ENCODE data around the gene SAMD4A. TPM values are rescaled to one million over a fixed set of nuclear protein-coding genes. Genes with fewer than 3 reads are reported as not detected.

SAMD4A gene
- total and polyA plus RNA-seq, 2 donors (not counting 1 experiment from before 2014, with no cell fraction given), result 9.3 to 39.8 TPM

- peak; percentile 72 for DNase-seq (ENCODE audit: low read depth in 2 of 2)
- no peak for TF ChIP-seq CTCF (conservative IDR thresholded peaks at IDR 0.05 in 1 of 2, IDR thresholded peaks at IDR 0.05 in 1 of 2; ENCODE audit: low read depth in 1 of 2, low read length in 2 of 2)
- TF ChIP-seq EZH2 (IDR thresholded peaks at IDR 0.05; ENCODE audit: low read length, missing control alignments), result no peak
Measured at GRCh38 chr14:54730156-54730961, 163.4 kb downstream of the SAMD4A start.

GRCh38 chr14:54734966-54735365 lies 168.0 kb downstream of the SAMD4A start:
- Histone ChIP-seq H3K27ac (ENCODE audit: insufficient read depth, low read length) (no peak overlapping the region), H3K4me1 (ENCODE audit: control insufficient read depth, extremely low read depth, insufficient read depth, low read length) (peaks cover 7% of the 10 kb centered on the region), H3K9me3 (ENCODE audit: control insufficient read depth, insufficient read depth, low read depth, low read length) (no peaks in the 10 kb centered on the region), H3K79me2 (ENCODE audit: control insufficient read depth, insufficient read depth, low read length) (peaks cover 27% of the 10 kb centered on the region), H3K27me3 (ENCODE audit: control insufficient read depth, insufficient read depth, low read length) (no peaks in the 10 kb centered on the region), H4K20me1 (ENCODE audit: control insufficient read depth, extremely low read depth, insufficient read depth, low read length) (no peaks in the 10 kb centered on the region), H3K4me3 (replicated peaks in 1 of 4; ENCODE audit: control extremely low read depth in 1 of 4, insufficient read depth in 1 of 4, low read depth in 3 of 4, low read length in 4 of 4) (no peak overlapping the region), H3K4me2 (ENCODE audit: extremely low read depth, insufficient read depth, low read length) (no peak overlapping the region), H3K36me3 (ENCODE audit: control insufficient read depth, insufficient read depth, low read length) (peaks cover 4% of the 10 kb centered on the region), H2AFZ (ENCODE audit: low read length) (no peak overlapping the region), H3K9ac (ENCODE audit: insufficient read depth, low read length) (no peak overlapping the region)
- no peak for DNase-seq (ENCODE audit: low read depth in 2 of 2)
- TF ChIP-seq EZH2 (IDR thresholded peaks at IDR 0.05; ENCODE audit: low read length, missing control alignments), result no peak
- no peak for TF ChIP-seq CTCF (conservative IDR thresholded peaks at IDR 0.05 in 1 of 2, IDR thresholded peaks at IDR 0.05 in 1 of 2; ENCODE audit: low read depth in 1 of 2, low read length in 2 of 2)

More at GRCh38 chr14:54730156-54730961, 163.4 kb downstream of the SAMD4A start:
- Histone ChIP-seq H3K9me3 (ENCODE audit: control insufficient read depth, insufficient read depth, low read depth, low read length) (no peaks in the 10 kb centered on the region), H3K27me3 (ENCODE audit: control insufficient read depth, insufficient read depth, low read length) (no peaks in the 10 kb centered on the region), H3K9ac (ENCODE audit: insufficient read depth, low read length) (peak overlapping the region; percentile 9), H3K79me2 (ENCODE audit: control insufficient read depth, insufficient read depth, low read length) (peaks cover 39% of the 10 kb centered on the region), H2AFZ (ENCODE audit: low read length) (no peak overlapping the region), H3K27ac (ENCODE audit: insufficient read depth, low read length) (peak overlapping the region; percentile 88), H3K36me3 (ENCODE audit: control insufficient read depth, insufficient read depth, low read length) (peaks cover 2% of the 10 kb centered on the region), H4K20me1 (ENCODE audit: control insufficient read depth, extremely low read depth, insufficient read depth, low read length) (no peaks in the 10 kb centered on the region), H3K4me3 (replicated peaks in 1 of 4; ENCODE audit: control extremely low read depth in 1 of 4, insufficient read depth in 1 of 4, low read depth in 3 of 4, low read length in 4 of 4) (peak overlapping the region in 3 of 4 experiments; percentile 13 to 50 (median 39)), H3K4me1 (ENCODE audit: control insufficient read depth, extremely low read depth, insufficient read depth, low read length) (peaks cover 7% of the 10 kb centered on the region), H3K4me2 (ENCODE audit: extremely low read depth, insufficient read depth, low read length) (peak overlapping the region; percentile 88)

- H3K4me2 ChIP-seq (ENCODE audit: extremely low read depth, insufficient read depth, low read length), result no peak overlapping the region
- no peak for DNase-seq (ENCODE audit: low read depth in 2 of 2)
- no peak for TF ChIP-seq CTCF (conservative IDR thresholded peaks at IDR 0.05 in 1 of 2, IDR thresholded peaks at IDR 0.05 in 1 of 2; ENCODE audit: low read depth in 1 of 2, low read length in 2 of 2)
- TF ChIP-seq EZH2 (IDR thresholded peaks at IDR 0.05; ENCODE audit: low read length, missing control alignments), result no peak
- no peak overlapping the region for H2AFZ ChIP-seq (ENCODE audit: low read length)
- H3K4me1 ChIP-seq (ENCODE audit: control insufficient read depth, extremely low read depth, insufficient read depth, low read length), result peaks cover 7% of the 10 kb centered on the region
- H3K27ac ChIP-seq (ENCODE audit: insufficient read depth, low read length), result no peak overlapping the region
- no peak overlapping the region for H3K9ac ChIP-seq (ENCODE audit: insufficient read depth, low read length)
- H3K79me2 ChIP-seq (ENCODE audit: control insufficient read depth, insufficient read depth, low read length), result peaks cover 30% of the 10 kb centered on the region
- H3K9me3 ChIP-seq (ENCODE audit: control insufficient read depth, insufficient read depth, low read depth, low read length), result no peaks in the 10 kb centered on the region
- H3K27me3 ChIP-seq (ENCODE audit: control insufficient read depth, insufficient read depth, low read length), result no peaks in the 10 kb centered on the region
- no peak overlapping the region for H3K4me3 ChIP-seq (replicated peaks in 1 of 4; ENCODE audit: control extremely low read depth in 1 of 4, insufficient read depth in 1 of 4, low read depth in 3 of 4, low read length in 4 of 4)
- peaks cover 4% of the 10 kb centered on the region for H3K36me3 ChIP-seq (ENCODE audit: control insufficient read depth, insufficient read depth, low read length)
- no peaks in the 10 kb centered on the region for H4K20me1 ChIP-seq (ENCODE audit: control insufficient read depth, extremely low read depth, insufficient read depth, low read length)
Measured at GRCh38 chr14:54735424-54735823, 168.5 kb downstream of the SAMD4A start.

Data from fibroblast of lung (primary cell).